ENCODE data around the gene SPO11. TPM values are rescaled to one million over a fixed set of nuclear protein-coding genes. Genes with fewer than 3 reads are reported as not detected.

The SPO11 gene
- polyA plus RNA-seq, 2 of the 4 experiments (the other 2 are of a cell fraction), result not detected

GRCh38 chr20:57390604-57391438 lies 61.2 kb downstream of the SPO11 start, which contains the start of gene RBM38:
Gene RBM38, plus strand, starts transcription at chr20:57391396. Its CDS starts 186 bp downstream, at chr20:57391582.
- TF ChIP-seq, protein P1, sequence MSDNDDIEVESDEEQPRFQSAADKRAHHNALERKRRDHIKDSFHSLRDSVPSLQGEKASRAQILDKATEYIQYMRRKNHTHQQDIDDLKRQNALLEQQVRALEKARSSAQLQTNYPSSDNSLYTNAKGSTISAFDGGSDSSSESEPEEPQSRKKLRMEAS (IDR thresholded peaks at IDR 0.05), result peak; percentile 77
- TF ChIP-seq, protein P2, sequence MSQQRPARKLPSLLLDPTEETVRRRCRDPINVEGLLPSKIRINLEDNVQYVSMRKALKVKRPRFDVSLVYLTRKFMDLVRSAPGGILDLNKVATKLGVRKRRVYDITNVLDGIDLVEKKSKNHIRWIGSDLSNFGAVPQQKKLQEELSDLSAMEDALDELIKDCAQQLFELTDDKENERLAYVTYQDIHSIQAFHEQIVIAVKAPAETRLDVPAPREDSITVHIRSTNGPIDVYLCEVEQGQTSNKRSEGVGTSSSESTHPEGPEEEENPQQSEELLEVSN (IDR thresholded peaks at IDR 0.05; ENCODE audit: borderline replicate concordance, low read depth), result peak; percentile 19; the same call in 1 of the 2 replicates
- TF ChIP-seq RARB (CRISPR knock-in tag; IDR thresholded peaks at IDR 0.05) (no peak), PHF8 (IDR thresholded peaks at IDR 0.05; ENCODE audit: borderline replicate concordance, low read depth) (peak; percentile 70; the same call in 1 of the 2 replicates), MYC (IDR thresholded peaks at IDR 0.05; ENCODE audit: borderline replicate concordance, low read length) (peak; percentile 75; the same call in 1 of the 2 replicates), JUN (IDR thresholded peaks at IDR 0.05) (peak in 1 of 2 experiments; percentile 36; a peak in 1 of 5 replicates), RAD21 (conservative IDR thresholded peaks at IDR 0.05 in 1 of 2, IDR thresholded peaks at IDR 0.05 in 1 of 2) (no peak)
- WGBS (ENCODE audit: missing lambda C conversion rate), result 59% methylated on average over 42 of the region's 78 CpGs
- peak; percentile 70 to 85 for ATAC-seq

GRCh38 chr20:57391439-57392301 lies 62.1 kb downstream of the SPO11 start:
- ATAC-seq (peak in 1 of 2 experiments; percentile 35; a peak in 3 of 6 replicates), FAIRE-seq (no peak), DNase-seq (ENCODE audit: low read depth in 1 of 2, low spot score in 1 of 2) (peak in 1 of 2 experiments; percentile 31)
- H3K27ac ChIP-seq, result peak overlapping the region; percentile 73 to 96
- TF ChIP-seq JUN (IDR thresholded peaks at IDR 0.05) (peak in 1 of 2 experiments; percentile 28; a peak in 1 of 5 replicates), SMC3 (IDR thresholded peaks at IDR 0.05) (no peak), POLR2A (IDR thresholded peaks at IDR 0.05; ENCODE audit: low read length) (peak; percentile 68; the same call in 1 of the 2 replicates)
- POLR2A ChIA-PET, result interaction anchor here (0.8 to 1.4 kb wide), 2 partner anchors 12 to 82 kb away, joined by 3 to 4 read pairs; no protein-coding TSS in a partner anchor
- H3K9me3 ChIP-seq, result no peaks in the 10 kb centered on the region
- CTCF ChIA-PET, result interaction anchor here (0.7 to 5.8 kb wide), 8 partner anchors 10 to 66 kb away, joined by 3 to 37 read pairs (median 3); no protein-coding TSS in a partner anchor
- peak overlapping the region; percentile 78 for H3K4me2 ChIP-seq
- peak overlapping the region; percentile 86 for H3K4me3 ChIP-seq
- WGBS (ENCODE audit: missing lambda C conversion rate), result 15% methylated on average over 11 of the region's 98 CpGs
- peaks cover 9% of the 10 kb centered on the region for H3K4me1 ChIP-seq

More at GRCh38 chr20:57390604-57391438, 61.2 kb downstream of the SPO11 start, which contains the start of gene RBM38:
- CTCF ChIA-PET, result interaction anchor here (0.9 to 2.4 kb wide), 5 partner anchors 9 to 105 kb away, joined by 3 to 16 read pairs (median 9); no protein-coding TSS in a partner anchor
- H3K4me3 ChIP-seq, result peak within 1 kb of the TSS; percentile 86
- peaks cover 9% of the 10 kb centered on the region for H3K4me1 ChIP-seq
- peak; percentile 66 to 67 for DNase-seq (ENCODE audit: low read depth in 1 of 2, low spot score in 1 of 2)
- H3K4me2 ChIP-seq, result peak within 1 kb of the TSS; percentile 78
- POLR2A ChIA-PET, result interaction anchor here (0.8 to 1.4 kb wide), 2 partner anchors 13 to 83 kb away, joined by 3 to 4 read pairs; no protein-coding TSS in a partner anchor
- no peak for FAIRE-seq
- H3K27ac ChIP-seq, result peak within 1 kb of the TSS; percentile 80 to 96
- no peaks in the 10 kb centered on the region for H3K9me3 ChIP-seq

DNA sequence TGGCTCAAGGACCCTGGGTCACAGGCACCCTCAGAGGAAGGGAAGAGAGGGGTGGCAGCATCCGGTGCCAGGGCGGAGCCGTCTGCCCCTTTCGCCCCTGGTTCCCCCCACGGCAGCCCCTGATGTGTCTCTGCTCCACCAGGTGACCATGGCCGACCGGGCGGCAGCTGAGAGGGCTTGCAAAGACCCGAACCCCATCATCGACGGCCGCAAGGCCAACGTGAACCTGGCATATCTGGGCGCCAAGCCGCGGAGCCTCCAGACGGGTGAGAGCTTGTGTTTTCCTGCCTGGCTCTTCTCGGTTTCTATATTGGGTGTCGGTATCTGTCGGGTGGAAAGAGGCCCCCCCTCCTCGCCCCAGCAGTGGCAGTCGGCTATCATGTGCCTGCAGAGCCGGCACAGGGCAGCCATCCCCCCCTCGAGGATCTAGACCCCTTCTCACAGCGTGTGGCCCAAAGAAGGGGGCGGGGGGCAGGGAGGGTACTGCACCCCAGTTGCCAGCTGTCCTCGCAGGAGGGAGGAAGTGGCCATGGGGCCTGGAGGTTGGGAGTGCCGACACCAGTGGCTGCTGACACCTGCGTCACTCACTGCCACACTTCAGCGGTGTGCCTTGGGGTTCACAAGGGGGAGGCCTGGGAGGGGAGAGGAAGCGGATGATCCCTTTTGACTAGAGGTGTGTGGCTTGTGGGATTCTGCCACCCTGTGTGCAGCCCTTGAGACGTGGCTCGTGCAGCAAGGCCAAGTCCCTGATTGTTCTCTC lies 63.1 kb downstream of the SPO11 start:
- DNase-seq (ENCODE audit: low read depth in 1 of 2, low spot score in 1 of 2), result no peak
- no peak for FAIRE-seq
- TF ChIP-seq POLR2AphosphoS2 (conservative IDR thresholded peaks at IDR 0.05; ENCODE audit: low read length), result no peak
- no peaks in the 10 kb centered on the region for H3K9me3 ChIP-seq
- 89% methylated on average over 22 of the region's 33 CpGs for WGBS (ENCODE audit: missing lambda C conversion rate)
- peak overlapping the region; percentile 78 for H3K4me2 ChIP-seq
- POLR2A ChIA-PET, result interaction anchor here (1.4 kb wide), 1 partner anchor 81 kb away, joined by 4 read pairs; no protein-coding TSS in a partner anchor
- peaks cover 9% of the 10 kb centered on the region for H3K4me1 ChIP-seq
- H3K4me3 ChIP-seq, result peak overlapping the region; percentile 86
- no peak for ATAC-seq
- CTCF ChIA-PET, result interaction anchor here (0.7 to 5.8 kb wide), 6 partner anchors 11 to 48 kb away, joined by 3 to 37 read pairs (median 3); no protein-coding TSS in a partner anchor
- H3K27ac ChIP-seq, result peak overlapping the region in 1 of 2 experiments; percentile 96; a peak in 4 of 6 replicates

Small RNA genes lying within 50 kb of the gene (small RNA-seq; reads per million reads assigned to genes)
- gene MIR4325 (0 reads per million in 6 experiments), gene RF00019 (0 reads per million in 6 experiments), gene RPL39P39 (0 reads per million in 6 experiments)

Other genes starting within 250 kb of the SPO11 start
- gene BMP7, start 63.2 kb upstream of the SPO11 start, polyA plus RNA-seq (2011; rRNA removed), result 0.08 and 0.16 TPM in 2 replicates
- gene BMP7, start 63.2 kb upstream of the SPO11 start, polyA plus RNA-seq (2017; fragmentation: RNase III; extraction: RNeasy Plus Mini Kit Qiagen cat#74134 plus additional on column Dnase treatment), result 0.09 to 0.22 TPM (median 0.18 TPM) in 3 replicates
- 69.6 and 73.8 TPM in 2 replicates for gene RAE1, start 21.5 kb downstream of the SPO11 start, polyA plus RNA-seq (2011; rRNA removed)
- gene RAE1, start 21.5 kb downstream of the SPO11 start, polyA plus RNA-seq (2017; fragmentation: RNase III; extraction: RNeasy Plus Mini Kit Qiagen cat#74134 plus additional on column Dnase treatment), result 54.7 to 61.4 TPM (median 55.7 TPM) in 3 replicates
- gene RBM38, start 61.6 kb downstream of the SPO11 start, polyA plus RNA-seq (2011; rRNA removed), result 6.6 and 7.6 TPM in 2 replicates
- 13.0 to 15.7 TPM (median 14.2 TPM) in 3 replicates for gene RBM38, start 61.6 kb downstream of the SPO11 start, polyA plus RNA-seq (2017; fragmentation: RNase III; extraction: RNeasy Plus Mini Kit Qiagen cat#74134 plus additional on column Dnase treatment)
- gene CTCFL, start 195.3 kb downstream of the SPO11 start, polyA plus RNA-seq (2011; rRNA removed), result 0.03 TPM in 1 of 2 replicates, not detected in the other
- 0.03 TPM in 2 of 3 replicates, not detected in the other for gene CTCFL, start 195.3 kb downstream of the SPO11 start, polyA plus RNA-seq (2017; fragmentation: RNase III; extraction: RNeasy Plus Mini Kit Qiagen cat#74134 plus additional on column Dnase treatment)
- gene PCK1, start 231.3 kb downstream of the SPO11 start, polyA plus RNA-seq (2011; rRNA removed), result 0.12 and 0.21 TPM in 2 replicates
- 0.04 to 0.07 TPM in 2 of 3 replicates, not detected in the other for gene PCK1, start 231.3 kb downstream of the SPO11 start, polyA plus RNA-seq (2017; fragmentation: RNase III; extraction: RNeasy Plus Mini Kit Qiagen cat#74134 plus additional on column Dnase treatment)